Lower leg skin (tissue), 3 donors: Measurements from ENCODE around the gene CFDP1.

Source experiments
- POLR2A ChIP-seq, 2 donors: fragments of 450-650 bp; IDR thresholded peaks; one replicate each; pipeline ENCODE4 v1.6.1; 2016 to 2017; ENCODE audit warnings: antibody characterized with exemption in 2 of 2, mild to moderate bottlenecking in 1 of 2, moderate library complexity in 1 of 2
- TF ChIP-seq, protein P1 (sequence below), 3 donors: fragments of 450-650 bp; IDR thresholded peaks; one replicate each; pipeline ENCODE4 v1.5.1; 2016; ENCODE audit warnings: antibody characterized with exemption in 3 of 3, mild to moderate bottlenecking in 3 of 3, moderate library complexity in 2 of 3

- no peak for TF ChIP-seq POLR2A (IDR thresholded peaks at IDR 0.05)
- TF ChIP-seq, protein P1, sequence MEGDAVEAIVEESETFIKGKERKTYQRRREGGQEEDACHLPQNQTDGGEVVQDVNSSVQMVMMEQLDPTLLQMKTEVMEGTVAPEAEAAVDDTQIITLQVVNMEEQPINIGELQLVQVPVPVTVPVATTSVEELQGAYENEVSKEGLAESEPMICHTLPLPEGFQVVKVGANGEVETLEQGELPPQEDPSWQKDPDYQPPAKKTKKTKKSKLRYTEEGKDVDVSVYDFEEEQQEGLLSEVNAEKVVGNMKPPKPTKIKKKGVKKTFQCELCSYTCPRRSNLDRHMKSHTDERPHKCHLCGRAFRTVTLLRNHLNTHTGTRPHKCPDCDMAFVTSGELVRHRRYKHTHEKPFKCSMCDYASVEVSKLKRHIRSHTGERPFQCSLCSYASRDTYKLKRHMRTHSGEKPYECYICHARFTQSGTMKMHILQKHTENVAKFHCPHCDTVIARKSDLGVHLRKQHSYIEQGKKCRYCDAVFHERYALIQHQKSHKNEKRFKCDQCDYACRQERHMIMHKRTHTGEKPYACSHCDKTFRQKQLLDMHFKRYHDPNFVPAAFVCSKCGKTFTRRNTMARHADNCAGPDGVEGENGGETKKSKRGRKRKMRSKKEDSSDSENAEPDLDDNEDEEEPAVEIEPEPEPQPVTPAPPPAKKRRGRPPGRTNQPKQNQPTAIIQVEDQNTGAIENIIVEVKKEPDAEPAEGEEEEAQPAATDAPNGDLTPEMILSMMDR (IDR thresholded peaks at IDR 0.05), result no peak
These were observed 29.5 kb upstream of the CFDP1 start for GRCh38 chr16:75462806-75463205.
